ENCODE results near the gene LRRC4C.
"Not testable (repeated sequence)": the region's sequence is repeated elsewhere in the genome, so short reads cannot be mapped to it uniquely, and the experiment has no call there.

LRRC4C gene

GRCh38 chr11:40619654-40620053 is 839.8 kb downstream of the LRRC4C start:
- DNase-seq: no peak

DNA sequence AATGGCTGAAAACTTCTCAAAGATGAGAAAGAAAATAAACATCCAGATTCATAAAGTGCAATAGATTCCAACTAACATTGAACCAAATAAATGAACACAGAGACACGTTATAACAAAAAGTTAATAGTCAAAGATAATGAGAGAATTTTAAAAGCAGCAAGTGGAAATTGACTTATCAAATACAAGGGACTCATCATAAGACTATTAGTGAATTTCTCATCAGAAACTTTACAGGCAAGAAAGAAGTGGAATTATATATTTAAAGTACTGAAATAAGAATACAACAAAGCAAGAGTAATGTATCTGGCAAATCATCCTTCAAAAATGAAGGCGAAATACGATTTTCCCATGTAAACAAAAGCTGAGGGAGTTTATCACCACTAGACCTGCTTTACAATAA is 852.7 kb downstream of the LRRC4C start:
- DNase-seq: no peak

DNA sequence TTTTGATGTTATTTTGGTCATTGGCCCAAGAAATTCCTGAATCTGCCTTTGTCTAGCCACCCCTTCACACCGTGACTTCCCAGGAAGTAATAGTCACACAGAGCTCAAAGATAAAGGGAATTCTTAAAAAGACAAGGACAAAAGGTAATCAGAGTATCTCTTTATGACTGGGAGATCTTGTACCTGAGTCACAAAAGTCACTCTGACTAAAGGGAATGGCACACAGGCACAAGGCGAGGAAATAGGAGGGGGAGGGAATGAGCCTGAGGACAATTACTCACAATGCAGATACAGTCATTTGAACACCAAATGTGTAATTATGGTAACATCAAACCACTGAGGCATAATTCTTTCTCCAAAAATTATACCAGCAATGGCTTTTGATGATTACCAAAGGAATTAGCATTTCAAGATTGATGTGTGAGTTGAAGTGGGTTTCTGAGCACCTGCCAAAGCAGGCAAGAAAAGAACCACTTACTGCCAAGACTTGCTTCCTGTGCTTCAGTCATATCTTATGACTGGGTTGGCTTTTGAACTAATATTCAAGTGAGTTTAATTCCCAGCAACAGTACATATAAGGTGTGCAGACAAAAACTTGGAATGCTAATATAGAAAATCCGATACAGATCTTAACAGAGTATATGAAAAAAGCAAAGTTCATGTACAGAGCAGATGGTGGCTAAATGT is 856.4 kb downstream of the LRRC4C start:
- no peak for DNase-seq

DNA sequence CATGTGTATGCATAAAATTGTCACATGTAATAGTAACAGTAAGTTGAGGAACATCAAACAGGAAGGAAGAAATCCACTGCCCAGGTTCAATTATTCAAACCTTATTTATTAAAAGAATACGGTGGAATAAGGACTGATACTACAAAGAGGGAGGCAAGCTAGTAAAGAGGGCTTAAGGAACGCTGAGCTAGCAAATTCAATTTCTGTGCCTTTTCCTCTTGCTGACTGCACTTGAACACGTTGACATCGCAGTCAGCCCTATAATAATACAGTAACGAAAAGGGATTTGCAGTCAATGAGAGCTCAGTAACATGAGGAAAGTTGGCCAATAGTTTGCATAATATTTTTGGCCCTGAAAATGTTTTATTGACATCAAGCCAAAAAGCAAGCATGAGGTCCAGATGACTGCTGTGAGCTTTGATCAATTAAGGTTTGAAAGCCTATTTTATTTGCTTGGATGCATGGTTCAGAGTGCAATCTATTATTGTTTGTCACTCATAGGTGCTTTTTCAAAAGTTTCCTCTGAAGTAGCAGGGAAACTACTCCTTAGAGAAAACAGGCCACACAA is 861.8 kb downstream of the LRRC4C start:
- no peak for DNase-seq

DNA sequence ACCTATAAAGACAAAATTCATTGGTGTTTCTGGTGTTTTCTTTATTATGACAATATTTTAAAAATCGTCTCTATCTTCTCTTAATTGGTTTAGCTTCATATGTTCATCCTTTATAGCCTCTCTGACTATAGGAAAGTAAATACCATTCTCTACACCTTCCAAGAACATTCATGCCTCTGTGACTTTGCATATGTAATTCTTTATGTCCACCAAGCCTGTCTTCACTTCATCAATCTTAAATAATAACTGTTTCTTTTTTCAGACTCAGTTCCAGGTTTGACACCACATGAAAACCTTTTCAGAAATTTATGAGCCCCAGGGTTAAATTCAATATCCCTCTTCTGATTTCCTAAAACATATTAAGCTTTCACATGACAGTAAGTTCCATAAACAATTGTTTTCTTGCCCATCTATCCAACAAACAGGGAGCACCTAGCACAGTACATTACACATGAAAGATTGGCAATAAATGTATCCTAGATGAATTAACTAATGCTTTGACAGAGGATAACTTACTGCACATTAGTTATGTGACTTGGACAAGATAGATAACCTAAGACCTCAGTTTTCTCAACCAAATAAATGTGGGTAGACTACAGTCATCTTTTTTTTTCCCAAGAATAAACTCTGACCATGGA is 886.1 kb downstream of the LRRC4C start:
- DNase-seq: no peak

- DNase-seq: no peak
Observed at GRCh38 chr11:40569947-40570531, 889.4 kb downstream of the LRRC4C start.

DNA sequence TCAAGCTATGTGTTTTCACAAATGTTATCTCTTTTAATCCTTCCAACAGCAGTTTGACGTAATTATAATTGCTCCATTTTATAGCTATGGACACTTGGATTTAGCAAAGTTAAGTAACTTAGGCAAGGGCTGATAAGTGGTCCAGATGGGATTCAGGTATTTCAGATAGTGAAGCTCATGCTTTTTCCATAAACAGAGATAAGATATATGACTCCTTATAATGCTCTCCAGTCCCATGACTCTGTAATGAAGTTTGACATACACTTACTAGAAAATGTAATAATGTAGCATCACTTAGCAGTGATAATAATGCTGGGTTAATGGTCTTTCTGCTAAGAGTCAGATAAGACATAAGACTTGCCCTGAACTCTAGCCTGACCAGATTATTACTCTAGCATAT is 892.1 kb downstream of the LRRC4C start:
- no peak for DNase-seq

DNA sequence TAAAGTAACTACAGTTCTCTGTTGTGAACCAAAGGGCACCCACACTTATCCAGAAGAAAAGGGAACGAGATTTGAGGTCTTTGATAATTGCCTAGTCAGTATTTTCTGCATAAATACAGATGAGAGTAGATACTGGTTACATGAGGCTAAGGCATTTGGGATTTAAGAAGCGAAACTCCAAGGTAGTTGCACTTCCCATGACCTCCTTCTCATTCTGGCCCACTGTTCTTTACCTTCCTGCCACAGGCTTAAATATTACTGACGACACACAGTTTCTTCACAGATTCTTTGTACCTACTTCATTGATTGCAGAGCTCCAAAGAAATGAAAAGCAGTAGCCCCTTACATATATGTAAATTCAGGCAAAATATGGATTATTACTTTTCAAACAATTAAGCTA is 915.3 kb downstream of the LRRC4C start:
- DNase-seq: no peak

DNA sequence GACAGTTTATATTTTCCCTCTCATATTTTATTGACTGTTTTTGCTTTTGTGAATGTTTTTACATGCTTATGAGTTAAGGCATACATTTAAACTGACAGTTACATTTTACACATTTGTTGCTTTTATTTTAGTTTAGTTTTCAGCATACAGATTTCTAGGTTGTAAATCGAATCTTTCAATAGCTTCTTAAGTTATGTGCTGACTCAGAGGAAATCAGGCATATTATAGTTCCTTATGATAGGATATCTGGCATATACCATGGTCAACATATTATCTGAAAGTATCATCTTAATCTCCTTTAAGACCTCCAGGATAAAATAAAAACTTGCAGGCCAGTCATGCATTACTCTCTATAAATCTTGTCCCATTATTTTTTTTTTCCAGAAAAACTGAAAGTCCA is 916.6 kb downstream of the LRRC4C start:
- no peak for DNase-seq

- DNase-seq: no peak
Observed at GRCh38 chr11:40537734-40538133, 921.7 kb downstream of the LRRC4C start.

DNA sequence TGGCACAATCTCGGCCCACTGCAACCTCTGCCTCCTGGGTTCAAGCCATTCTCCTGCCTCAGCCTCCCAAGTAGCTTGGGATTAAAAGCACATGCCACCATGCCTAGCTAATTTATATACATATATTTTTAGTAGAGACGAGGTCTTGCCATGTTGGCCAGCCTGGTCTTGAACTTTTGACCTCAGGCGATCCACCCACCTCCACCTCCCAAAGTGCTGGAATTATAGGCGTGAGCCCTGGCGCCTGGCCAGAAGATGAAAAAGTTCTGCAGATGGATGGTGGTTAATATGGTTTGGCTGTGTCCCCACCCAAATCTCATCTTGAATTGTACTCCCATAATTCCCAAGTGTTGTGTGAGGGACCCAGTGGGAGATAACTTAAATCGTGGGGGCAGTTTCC is 937.4 kb downstream of the LRRC4C start:
- not testable (repeated sequence) for DNase-seq

DNA sequence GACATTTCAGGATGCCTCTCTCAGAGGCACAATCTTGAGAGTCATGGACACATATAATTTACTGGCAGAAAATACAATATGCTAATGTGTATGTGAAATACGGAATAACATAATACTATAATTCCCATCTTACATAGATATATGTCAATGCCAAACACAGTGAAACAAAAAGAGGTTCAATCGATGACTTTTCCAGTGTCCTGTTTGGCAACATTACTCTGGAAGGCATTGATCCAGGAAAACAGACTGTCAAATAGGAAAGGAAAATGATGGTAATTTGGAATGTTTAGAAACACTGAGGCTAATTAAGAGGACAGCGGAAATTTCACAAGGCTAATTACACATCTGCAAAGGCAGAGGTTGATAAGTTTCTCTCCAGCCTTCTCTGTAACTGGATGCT is 942.3 kb downstream of the LRRC4C start:
- DNase-seq: no peak

GRCh38 chr11:40514124-40514523 is 945.3 kb downstream of the LRRC4C start:
- DNase-seq: no peak

DNA sequence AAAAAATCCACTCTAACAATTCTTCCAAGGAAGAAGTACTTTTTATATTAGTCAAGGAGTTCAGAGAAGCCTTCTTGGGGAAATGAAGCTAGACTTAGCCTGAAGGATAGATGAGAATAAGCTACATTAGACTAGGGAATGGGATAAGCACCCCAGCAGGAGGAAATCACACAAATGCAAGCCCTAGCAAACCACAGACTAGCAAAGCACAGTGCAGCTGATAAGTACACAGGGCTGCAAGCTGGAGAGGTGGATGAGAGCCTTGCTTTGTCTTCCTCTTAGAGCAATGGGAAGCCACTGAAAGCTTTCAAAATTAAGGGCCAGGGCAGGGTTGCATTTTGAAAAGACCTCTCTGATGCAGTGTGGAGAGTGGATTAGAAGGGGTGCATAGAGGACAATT is 946.2 kb downstream of the LRRC4C start:
- no peak for DNase-seq

DNA sequence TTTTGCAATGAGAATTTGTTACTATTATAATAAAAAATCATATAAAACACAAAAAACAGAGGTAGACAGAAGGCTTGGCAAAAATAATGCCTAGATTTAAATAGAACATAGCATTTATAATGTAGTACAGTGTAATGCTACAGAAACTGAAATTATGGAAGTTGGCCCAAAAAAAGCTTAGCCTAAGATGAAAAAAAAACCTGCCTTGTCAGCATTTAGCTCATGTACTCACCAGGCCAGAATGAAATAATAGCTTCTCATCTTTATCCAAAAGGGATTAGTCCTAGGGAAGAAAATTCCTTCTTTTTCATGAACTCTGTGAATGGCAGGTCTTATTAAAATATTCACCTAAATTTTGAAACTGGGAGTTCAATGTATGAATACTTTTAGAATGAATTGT is 951.1 kb downstream of the LRRC4C start:
- DNase-seq: no peak

- DNase-seq: no peak
Observed at GRCh38 chr11:40506226-40506625, 953.2 kb downstream of the LRRC4C start.

DNA sequence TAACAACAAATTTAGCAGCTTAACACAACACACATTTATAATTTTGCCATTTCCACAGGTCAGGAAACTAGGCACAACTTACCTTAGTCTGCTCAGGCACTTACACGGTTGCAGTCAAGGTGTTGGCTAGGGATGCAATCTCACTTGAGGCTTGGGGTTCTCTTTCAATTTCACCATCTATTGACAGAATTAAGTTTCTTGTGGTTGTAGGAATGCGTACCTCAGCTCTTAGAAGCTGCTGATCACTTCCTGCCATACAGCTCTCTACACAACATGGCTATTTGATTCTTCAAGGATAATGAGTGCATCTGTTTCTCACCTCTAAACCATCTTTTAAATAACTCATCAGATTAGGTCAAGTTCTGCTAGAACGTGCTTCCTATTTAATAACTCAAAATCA is 968.1 kb downstream of the LRRC4C start:
- DNase-seq: no peak

DNA sequence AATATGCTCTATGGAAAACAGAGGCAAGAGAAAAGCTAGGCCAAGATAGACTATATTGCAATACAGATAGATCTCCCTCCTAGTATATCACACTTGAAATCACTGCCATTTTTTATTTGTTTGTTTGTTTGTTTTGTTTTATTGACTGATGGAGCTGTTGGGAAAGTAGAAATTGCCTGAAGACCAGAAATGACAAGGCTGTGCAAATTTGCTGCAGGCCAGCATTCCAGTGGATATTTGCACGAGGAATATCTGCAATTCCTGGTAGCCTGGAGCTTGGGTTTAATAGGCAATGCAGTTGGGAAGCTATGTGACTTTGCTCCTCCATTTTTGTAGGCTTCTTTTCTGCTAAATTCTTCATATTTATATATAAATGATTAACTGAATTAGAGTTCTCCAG is 991.7 kb downstream of the LRRC4C start:
- DNase-seq: no peak

DNA sequence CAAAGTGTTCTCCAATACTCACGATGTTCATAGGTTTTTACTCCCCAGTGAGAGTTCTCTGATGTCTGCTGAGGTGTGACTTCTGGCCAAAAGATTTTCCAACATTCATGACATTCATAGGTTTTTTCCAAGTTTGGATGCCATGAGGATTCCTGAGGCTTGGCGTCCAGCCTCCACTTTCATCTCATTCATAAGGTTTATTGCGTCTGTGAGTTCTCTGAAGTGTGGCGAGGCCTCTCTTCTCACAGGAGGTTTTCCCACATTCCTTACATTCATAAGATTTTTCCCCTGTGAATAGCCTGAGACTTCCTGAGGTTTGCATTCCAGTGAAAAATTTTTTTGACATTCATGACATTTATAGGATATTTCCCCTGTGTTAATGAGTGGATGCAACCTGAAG is 1014.1 kb downstream of the LRRC4C start:
- DNase-seq: no peak

GRCh38 chr11:40444151-40444550 is 1015.3 kb downstream of the LRRC4C start:
- DNase-seq: no peak

GRCh38 chr11:40435344-40435743 is 1024.1 kb downstream of the LRRC4C start:
- no peak for DNase-seq

DNA sequence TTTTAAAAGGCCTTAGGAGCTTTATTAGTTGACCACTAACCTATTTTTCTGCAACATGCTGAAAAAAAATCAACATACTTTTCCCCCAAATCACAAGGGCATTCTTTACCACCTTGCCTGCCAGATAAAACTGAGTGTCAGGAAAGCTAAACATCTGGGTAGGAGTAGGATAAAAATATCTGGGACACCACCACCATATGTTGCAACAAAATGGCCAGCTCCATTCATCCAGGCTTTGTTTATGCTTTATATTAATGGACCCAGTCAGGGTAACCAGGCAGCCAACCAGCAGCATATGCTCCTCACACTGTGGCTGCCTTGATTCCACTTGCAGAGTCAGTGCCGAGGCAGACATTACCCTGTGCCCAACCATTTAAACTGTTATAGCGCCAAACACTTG is 1024.5 kb downstream of the LRRC4C start:
- no peak for DNase-seq

GRCh38 chr11:40432358-40432757 is 1027.1 kb downstream of the LRRC4C start:
- no peak for DNase-seq

DNA sequence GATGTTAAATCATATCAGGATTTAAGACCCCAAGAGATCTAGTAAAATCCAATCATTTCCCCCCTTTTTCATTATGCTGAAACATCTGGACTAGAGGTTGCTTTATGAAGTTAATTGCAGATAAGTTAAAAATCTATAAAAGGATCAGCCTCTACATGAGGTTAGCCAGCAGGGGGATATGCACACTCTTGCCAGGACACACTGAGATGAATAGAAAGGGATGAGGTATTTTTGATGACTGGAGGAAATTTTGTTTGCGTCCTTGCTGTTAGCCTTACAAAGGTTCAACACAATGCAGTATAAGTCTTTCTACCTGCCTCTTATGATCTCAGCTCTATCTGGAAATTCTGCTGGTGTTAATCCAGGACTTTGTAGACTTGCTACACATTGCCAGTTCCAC is 1034.3 kb downstream of the LRRC4C start:
- no peak for DNase-seq

Data from NCI-H1930 (cell line).